ENCODE measurements around the gene NCS1.

The NCS1 gene

DNA sequence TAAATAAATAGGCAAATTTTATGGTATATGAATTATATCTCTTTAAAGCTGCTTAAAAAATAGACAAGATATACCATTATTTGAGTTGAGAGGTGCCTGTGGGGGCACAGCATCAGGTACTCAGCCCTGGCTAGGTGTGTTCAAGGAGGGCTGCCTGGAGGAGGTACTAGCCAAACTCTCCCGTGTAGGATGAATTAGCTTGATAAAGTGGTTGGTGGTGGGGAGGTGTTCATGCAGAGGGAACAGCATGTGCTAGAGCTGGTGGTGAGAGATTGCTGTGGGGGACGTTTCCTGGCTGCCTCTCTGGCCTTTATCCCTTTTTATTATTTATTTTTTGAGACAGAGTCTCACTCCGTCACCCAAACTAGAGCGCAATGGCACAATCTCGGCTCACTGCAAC is 23.2 kb upstream of the NCS1 start:
- Histone ChIP-seq H3K36me3 (ENCODE audit: insufficient read depth, low read depth, low read length) (no peaks in the 10 kb centered on the region), H3K27me3 (ENCODE audit: insufficient read depth, low read length) (no peaks in the 10 kb centered on the region), H3K4me3 (ENCODE audit: low read length) (no peak overlapping the region), H3K9ac (ENCODE audit: low read depth, low read length) (no peak overlapping the region), H3K9me3 (ENCODE audit: insufficient read depth, low read depth, low read length) (no peaks in the 10 kb centered on the region), H3K4me1 (ENCODE audit: insufficient read depth, low read length) (peaks cover 5% of the 10 kb centered on the region; the same call in 1 of the 2 replicates), H3K27ac (ENCODE audit: low read length) (no peak overlapping the region)

DNA sequence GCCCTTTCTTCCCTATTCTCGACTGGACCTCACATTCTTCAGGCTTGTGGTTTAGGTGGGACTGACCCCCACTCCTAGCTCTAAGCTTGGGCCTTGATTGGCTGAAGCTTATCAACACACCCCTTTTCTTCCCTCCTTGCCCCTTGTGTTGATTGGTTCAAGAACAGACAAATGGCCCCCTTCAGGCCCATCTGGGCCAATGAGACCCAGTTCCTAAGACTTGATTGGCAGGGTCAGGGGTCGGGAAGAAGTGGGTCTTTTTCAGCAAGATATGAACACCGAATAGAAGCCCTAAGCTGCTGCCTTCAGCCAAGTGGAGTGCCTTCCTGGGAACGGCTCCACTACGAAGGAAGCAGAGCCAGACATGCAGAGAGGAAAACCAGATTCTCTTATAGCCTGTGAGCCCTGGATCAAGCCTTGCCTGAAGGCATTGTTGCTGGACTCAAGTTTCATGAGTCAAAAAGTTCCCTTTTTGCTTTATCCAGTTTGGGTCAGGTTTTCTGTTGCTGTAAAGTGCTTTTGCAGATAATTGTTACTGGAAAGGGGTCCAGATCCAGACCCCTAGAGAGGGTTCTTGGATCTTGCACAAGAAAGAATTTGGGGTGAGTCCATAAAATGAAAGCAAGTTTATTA is 22.4 kb upstream of the NCS1 start:
- H3K36me3 ChIP-seq (ENCODE audit: insufficient read depth, low read depth, low read length), result no peaks in the 10 kb centered on the region
- no peak overlapping the region for H3K4me3 ChIP-seq (ENCODE audit: low read length)
- no peak overlapping the region for H3K27ac ChIP-seq (ENCODE audit: low read length)
- peaks cover 5% of the 10 kb centered on the region; the same call in 1 of the 2 replicates for H3K4me1 ChIP-seq (ENCODE audit: insufficient read depth, low read length)
- no peak overlapping the region for H3K9ac ChIP-seq (ENCODE audit: low read depth, low read length)
- H3K9me3 ChIP-seq (ENCODE audit: insufficient read depth, low read depth, low read length), result no peaks in the 10 kb centered on the region
- H3K27me3 ChIP-seq (ENCODE audit: insufficient read depth, low read length), result no peaks in the 10 kb centered on the region

DNA sequence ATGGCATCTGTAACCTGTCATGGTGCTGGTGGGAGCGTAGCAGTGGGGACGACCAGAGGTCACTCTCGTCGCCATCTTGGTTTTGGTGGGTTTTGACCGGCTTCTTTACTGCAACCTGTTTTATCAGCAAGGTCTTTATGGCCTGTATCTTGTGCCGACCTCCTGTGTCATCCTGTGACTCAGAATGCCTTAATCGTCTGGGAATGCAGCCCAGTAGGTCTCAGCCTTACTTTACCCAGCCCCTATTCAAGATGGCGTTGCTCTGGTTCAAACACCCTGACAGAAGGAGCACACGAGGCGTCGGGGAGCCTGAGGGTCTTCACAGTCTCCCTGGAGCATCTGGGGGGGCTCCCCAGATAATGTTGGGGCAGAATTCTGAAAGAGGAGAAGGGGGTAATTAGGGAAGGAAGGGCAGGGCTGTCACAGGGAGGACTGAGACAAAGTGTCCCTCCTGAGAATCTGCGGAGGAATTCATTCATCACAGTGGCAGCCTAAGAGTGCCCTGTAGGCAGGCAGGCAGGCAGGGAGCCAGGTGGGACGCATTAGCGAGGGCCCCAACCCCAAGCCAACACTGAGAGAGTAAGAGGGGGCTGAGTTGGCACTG is 21.3 kb upstream of the NCS1 start:
- no peaks in the 10 kb centered on the region for H3K27me3 ChIP-seq (ENCODE audit: insufficient read depth, low read length)
- no peak overlapping the region for H3K9ac ChIP-seq (ENCODE audit: low read depth, low read length)
- H3K36me3 ChIP-seq (ENCODE audit: insufficient read depth, low read depth, low read length), result no peaks in the 10 kb centered on the region
- no peak overlapping the region for H3K27ac ChIP-seq (ENCODE audit: low read length)
- peaks cover 5% of the 10 kb centered on the region; the same call in 1 of the 2 replicates for H3K4me1 ChIP-seq (ENCODE audit: insufficient read depth, low read length)
- no peak overlapping the region for H3K4me3 ChIP-seq (ENCODE audit: low read length)
- H3K9me3 ChIP-seq (ENCODE audit: insufficient read depth, low read depth, low read length), result no peaks in the 10 kb centered on the region

DNA sequence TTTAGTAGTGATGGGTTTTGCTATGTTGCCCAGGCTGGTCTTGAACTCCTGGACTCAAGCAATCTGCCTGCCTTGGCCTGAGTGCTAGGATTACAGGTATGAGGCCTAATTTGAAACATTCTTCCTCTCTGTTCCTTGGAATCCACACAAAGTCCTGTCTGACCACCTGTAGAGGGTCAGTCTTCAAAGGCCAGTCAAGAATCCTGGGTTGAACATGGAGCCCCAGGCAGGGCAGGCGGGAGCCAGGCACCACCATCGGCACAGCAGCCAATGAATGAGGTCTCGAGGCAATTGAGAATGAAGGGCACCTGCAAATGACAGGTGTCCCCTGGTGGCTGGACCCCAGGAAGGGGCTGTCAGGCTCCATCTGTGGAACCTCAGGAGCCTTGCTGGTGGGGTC is 17.4 kb upstream of the NCS1 start:
- no peak overlapping the region for H3K9ac ChIP-seq (ENCODE audit: low read depth, low read length)
- no peaks in the 10 kb centered on the region for H3K9me3 ChIP-seq (ENCODE audit: insufficient read depth, low read depth, low read length)
- no peaks in the 10 kb centered on the region for H3K36me3 ChIP-seq (ENCODE audit: insufficient read depth, low read depth, low read length)
- H3K27ac ChIP-seq (ENCODE audit: low read length), result no peak overlapping the region
- no peaks in the 10 kb centered on the region for H3K27me3 ChIP-seq (ENCODE audit: insufficient read depth, low read length)
- H3K4me3 ChIP-seq (ENCODE audit: low read length), result no peak overlapping the region
- H3K4me1 ChIP-seq (ENCODE audit: insufficient read depth, low read length), result peaks cover 5% of the 10 kb centered on the region; the same call in 1 of the 2 replicates

DNA sequence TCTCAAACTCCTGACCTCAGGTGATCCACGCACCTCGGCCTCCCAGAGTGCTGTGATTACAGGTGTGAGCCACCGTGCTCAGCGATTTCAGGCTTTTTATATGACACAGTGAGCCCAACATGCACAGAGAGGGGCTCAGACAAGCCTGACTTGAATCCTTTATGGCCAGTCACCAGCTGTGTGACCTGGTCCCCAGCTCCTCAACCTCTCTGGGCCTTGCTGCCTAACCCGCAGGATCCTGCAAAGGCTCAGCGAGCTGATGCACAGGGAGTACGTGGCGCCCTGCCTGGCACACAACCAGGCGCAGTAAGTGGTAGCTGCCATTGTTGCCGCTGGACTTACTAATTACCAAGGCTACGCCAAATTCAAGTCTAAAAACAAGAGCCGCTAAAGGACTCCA is 16.6 kb upstream of the NCS1 start:
- Histone ChIP-seq H3K4me1 (ENCODE audit: insufficient read depth, low read length) (peaks cover 5% of the 10 kb centered on the region; the same call in 1 of the 2 replicates), H3K27me3 (ENCODE audit: insufficient read depth, low read length) (no peaks in the 10 kb centered on the region), H3K9ac (ENCODE audit: low read depth, low read length) (no peak overlapping the region), H3K36me3 (ENCODE audit: insufficient read depth, low read depth, low read length) (no peaks in the 10 kb centered on the region), H3K27ac (ENCODE audit: low read length) (no peak overlapping the region), H3K4me3 (ENCODE audit: low read length) (no peak overlapping the region), H3K9me3 (ENCODE audit: insufficient read depth, low read depth, low read length) (no peaks in the 10 kb centered on the region)

DNA sequence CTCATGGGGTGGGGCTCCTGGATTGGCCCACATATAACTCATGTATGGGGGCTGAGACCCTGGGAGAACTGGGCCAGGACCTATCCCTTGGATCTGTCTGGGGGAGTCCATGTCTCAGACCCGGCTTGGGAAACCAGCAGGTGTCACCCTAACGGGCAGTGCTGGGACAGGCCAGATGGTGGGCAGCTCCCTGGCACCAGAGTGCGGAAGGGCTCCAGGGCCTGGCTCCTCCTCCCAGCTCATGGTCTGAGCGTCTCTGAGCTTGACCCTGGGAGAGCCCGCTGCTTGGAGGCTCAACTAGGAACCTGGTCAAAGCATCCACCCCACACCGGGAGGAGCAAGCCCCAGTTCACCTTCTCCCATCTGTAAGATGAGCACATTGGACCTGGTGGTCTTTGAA is 15.5 kb upstream of the NCS1 start:
- Histone ChIP-seq H3K4me1 (ENCODE audit: insufficient read depth, low read length) (peaks cover 5% of the 10 kb centered on the region; the same call in 1 of the 2 replicates), H3K36me3 (ENCODE audit: insufficient read depth, low read depth, low read length) (no peaks in the 10 kb centered on the region), H3K9ac (ENCODE audit: low read depth, low read length) (no peak overlapping the region), H3K27ac (ENCODE audit: low read length) (no peak overlapping the region), H3K9me3 (ENCODE audit: insufficient read depth, low read depth, low read length) (no peaks in the 10 kb centered on the region), H3K27me3 (ENCODE audit: insufficient read depth, low read length) (no peaks in the 10 kb centered on the region), H3K4me3 (ENCODE audit: low read length) (no peak overlapping the region)

DNA sequence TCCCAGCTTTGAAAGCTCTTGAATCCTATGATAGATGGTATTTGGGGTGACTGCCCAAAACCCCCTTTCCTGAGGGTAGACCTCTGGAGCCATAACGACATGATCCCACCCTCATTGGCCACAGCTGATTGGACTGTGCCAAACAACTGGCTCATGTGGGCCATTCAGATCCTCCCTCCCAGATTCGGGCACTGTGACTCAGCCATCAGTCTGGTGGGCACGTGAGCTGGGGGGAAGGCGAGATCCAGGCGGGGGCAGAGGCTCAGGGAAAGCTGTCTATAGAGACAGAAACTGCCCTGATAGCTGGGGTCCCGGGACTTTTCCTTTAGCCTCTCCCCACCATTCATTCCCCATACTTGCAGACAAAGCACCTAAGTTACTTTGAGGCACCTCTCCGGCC is 15.1 kb upstream of the NCS1 start:
- Histone ChIP-seq H3K4me1 (ENCODE audit: insufficient read depth, low read length) (peaks cover 5% of the 10 kb centered on the region; the same call in 1 of the 2 replicates), H3K9me3 (ENCODE audit: insufficient read depth, low read depth, low read length) (no peaks in the 10 kb centered on the region), H3K4me3 (ENCODE audit: low read length) (no peak overlapping the region), H3K27ac (ENCODE audit: low read length) (no peak overlapping the region), H3K27me3 (ENCODE audit: insufficient read depth, low read length) (no peaks in the 10 kb centered on the region), H3K36me3 (ENCODE audit: insufficient read depth, low read depth, low read length) (no peaks in the 10 kb centered on the region), H3K9ac (ENCODE audit: low read depth, low read length) (no peak overlapping the region)

DNA sequence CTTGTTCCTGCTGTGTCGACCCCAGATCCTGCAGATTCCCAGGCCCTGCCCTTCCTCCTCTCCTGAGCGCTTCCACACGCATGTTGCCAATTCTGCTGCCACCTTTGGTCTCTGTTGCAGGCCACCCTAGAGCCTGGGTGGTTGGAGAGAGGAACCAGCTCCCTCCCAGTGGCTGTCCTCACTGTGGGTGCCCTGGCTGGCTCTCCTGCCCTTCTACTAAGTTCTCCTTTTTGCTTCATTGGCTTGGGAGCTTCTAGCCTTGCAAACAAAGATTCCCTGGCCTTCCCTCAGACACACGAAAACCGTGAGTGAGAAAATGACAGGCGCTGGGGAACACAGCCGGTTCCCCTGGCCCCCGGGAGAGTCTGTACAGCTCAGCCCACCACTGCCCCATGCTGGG is 14.2 kb upstream of the NCS1 start:
- H3K27me3 ChIP-seq (ENCODE audit: insufficient read depth, low read length), result no peaks in the 10 kb centered on the region
- H3K36me3 ChIP-seq (ENCODE audit: insufficient read depth, low read depth, low read length), result no peaks in the 10 kb centered on the region
- H3K4me3 ChIP-seq (ENCODE audit: low read length), result no peak overlapping the region

DNA sequence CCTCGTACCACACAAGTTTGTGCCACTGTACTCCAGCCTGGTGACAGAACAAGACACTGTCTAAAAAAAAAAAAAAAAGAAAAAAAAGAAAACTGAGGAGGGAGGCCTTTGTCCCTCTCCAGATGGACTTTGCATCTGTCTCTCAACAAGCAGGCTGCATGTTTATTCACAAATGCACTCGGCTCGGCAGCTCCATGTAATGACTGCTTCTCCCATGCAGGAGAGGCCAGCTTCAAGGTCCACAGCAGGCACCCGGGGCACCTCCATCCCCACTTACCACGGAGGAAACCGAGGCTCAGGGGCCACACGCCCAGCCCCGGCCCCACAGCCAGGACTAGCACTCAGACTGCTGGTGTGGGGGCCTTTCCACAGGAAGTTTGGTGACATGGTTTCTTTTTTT is 13.1 kb upstream of the NCS1 start:
- H3K4me3 ChIP-seq (ENCODE audit: low read length), result no peak overlapping the region
- H3K4me1 ChIP-seq (ENCODE audit: insufficient read depth, low read length), result no peaks in the 10 kb centered on the region; the same call in 1 of the 2 replicates

More for the DNA sequence above, 14.2 kb upstream of the NCS1 start:
- H3K9ac ChIP-seq (ENCODE audit: low read depth, low read length), result no peak overlapping the region
- H3K4me1 ChIP-seq (ENCODE audit: insufficient read depth, low read length), result peaks cover 5% of the 10 kb centered on the region; the same call in 1 of the 2 replicates
- no peaks in the 10 kb centered on the region for H3K9me3 ChIP-seq (ENCODE audit: insufficient read depth, low read depth, low read length)
- H3K27ac ChIP-seq (ENCODE audit: low read length), result no peak overlapping the region

DNA sequence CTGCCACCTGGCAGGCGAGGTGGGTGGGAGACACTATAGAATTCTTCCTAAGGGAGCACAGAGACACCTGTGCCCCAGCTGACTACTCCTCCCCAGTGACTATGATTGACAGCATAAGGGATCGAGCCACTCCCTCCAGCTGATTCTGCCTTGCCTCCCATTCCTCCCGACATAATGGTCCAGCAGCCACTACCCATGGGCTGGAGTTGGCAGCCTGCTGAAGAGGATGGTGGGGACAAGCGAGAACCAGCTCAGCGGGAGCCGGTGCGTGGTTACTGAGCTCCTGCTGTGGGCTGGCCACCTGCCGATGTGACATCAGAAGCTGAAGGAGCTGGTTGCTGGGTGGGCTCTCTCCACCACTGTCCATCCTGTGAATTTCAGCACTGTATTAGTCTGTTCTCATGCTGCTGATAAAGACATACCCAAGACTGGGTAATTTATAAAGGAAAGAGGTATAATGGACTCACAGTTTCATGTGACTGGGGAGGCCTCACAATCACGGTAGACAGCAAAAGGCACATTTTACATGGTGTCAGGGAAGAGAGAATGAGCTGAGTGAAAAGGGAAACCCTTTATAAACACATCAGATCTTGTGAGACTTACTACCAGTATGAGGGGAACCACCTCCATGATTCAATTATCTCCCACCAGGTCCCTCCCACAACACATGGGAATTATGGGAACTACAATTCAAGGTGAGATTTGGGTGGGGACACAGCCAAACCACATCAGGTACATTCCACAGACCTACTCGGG is 12.1 kb upstream of the NCS1 start:
- H3K9ac ChIP-seq (ENCODE audit: low read depth, low read length), result no peak overlapping the region
- H3K4me3 ChIP-seq (ENCODE audit: low read length), result no peak overlapping the region
- H3K36me3 ChIP-seq (ENCODE audit: insufficient read depth, low read depth, low read length), result no peaks in the 10 kb centered on the region
- H3K27ac ChIP-seq (ENCODE audit: low read length), result no peak overlapping the region
- no peaks in the 10 kb centered on the region for H3K27me3 ChIP-seq (ENCODE audit: insufficient read depth, low read length)
- H3K9me3 ChIP-seq (ENCODE audit: insufficient read depth, low read depth, low read length), result no peaks in the 10 kb centered on the region
- H3K4me1 ChIP-seq (ENCODE audit: insufficient read depth, low read length), result no peaks in the 10 kb centered on the region

More for the DNA sequence above, 13.1 kb upstream of the NCS1 start:
- no peaks in the 10 kb centered on the region for H3K36me3 ChIP-seq (ENCODE audit: insufficient read depth, low read depth, low read length)
- no peak overlapping the region for H3K9ac ChIP-seq (ENCODE audit: low read depth, low read length)
- H3K27ac ChIP-seq (ENCODE audit: low read length), result no peak overlapping the region
- no peaks in the 10 kb centered on the region for H3K9me3 ChIP-seq (ENCODE audit: insufficient read depth, low read depth, low read length)
- H3K27me3 ChIP-seq (ENCODE audit: insufficient read depth, low read length), result no peaks in the 10 kb centered on the region

DNA sequence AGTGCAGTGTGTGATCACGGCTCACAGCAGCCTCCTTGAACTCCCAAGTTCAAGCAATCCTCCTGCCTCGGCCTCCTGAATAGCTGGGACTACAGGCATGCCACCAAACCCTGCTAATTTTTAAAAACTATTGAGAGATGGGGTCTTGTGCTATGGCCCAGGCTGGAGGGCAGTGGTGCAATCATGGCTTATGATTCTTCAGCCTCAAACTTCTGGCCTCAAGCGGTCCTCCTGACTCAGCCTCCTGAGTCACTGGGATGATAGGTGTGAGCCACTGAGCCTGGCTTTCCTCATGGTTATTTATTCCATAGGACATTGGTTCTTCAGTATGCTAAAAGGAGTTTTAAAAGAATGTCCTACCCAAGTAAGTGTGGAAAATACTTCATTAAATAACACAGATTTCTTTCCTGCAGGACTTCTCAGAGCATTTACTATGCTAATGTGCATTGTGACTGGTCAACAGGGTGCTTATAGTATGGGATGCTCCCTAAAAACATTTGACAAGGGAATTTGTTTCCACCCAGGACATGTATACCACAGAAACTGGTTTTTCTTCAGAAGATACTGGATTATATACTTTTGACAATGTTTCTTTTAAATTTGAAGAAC is 11.2 kb upstream of the NCS1 start:
- Histone ChIP-seq H3K9me3 (ENCODE audit: insufficient read depth, low read depth, low read length) (no peaks in the 10 kb centered on the region), H3K4me3 (ENCODE audit: low read length) (no peak overlapping the region), H3K27me3 (ENCODE audit: insufficient read depth, low read length) (no peaks in the 10 kb centered on the region), H3K27ac (ENCODE audit: low read length) (no peak overlapping the region), H3K4me1 (ENCODE audit: insufficient read depth, low read length) (no peaks in the 10 kb centered on the region), H3K9ac (ENCODE audit: low read depth, low read length) (no peak overlapping the region), H3K36me3 (ENCODE audit: insufficient read depth, low read depth, low read length) (no peaks in the 10 kb centered on the region)

Measured in iPS-20b (cell line).